GM15510 (cell line): ENCODE measurements around the gene TOX2.

Experiments
- POLR2A ChIP-seq: IDR thresholded peaks from 3 replicates; pipeline ENCODE4 v1.6.1; 2011; ENCODE audit warnings: borderline replicate concordance; ENCODE audit not compliant: insufficient read length; ENCODE audit errors: extremely low read depth

Gene TOX2

DNA sequence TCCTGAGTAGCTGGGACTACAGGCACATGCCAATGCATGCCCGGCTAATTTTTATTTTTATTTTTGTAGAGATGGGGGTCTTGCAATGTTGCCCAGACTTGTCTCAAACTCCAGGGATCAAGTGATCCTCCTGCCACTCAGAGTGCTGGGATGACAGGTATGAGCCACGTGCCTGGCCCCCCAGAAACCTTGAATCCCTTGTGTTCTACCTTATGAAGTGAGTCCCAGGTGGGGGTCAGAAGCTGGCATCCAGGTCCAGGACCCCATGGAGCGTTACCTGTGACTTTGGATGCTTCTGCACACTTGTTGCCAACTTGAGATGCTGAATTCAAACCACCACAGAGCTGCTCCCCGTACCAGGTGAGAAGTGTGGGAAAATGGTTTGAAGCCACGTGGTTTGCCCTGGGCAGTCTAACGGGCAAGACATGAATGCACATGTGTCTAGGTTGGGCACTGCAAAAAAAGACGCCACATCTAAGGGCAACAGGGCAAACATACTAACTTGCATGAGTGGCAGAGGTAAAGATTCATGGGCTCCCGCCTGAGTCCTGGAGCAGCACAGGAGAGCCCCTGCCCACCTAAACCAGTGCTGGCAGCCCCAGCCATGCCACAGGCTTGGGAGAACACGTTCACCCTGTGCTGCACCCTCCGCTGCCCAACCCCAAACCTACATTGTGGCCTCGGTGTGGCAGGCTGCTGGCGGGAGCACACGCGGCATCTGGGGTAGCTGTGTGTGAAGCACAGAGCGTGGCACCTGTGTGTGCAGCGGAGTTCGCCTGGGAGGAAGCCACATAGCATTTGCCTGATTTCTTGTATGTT lies 171.2 kb downstream of the TOX2 start:
- no peak for TF ChIP-seq POLR2A

DNA sequence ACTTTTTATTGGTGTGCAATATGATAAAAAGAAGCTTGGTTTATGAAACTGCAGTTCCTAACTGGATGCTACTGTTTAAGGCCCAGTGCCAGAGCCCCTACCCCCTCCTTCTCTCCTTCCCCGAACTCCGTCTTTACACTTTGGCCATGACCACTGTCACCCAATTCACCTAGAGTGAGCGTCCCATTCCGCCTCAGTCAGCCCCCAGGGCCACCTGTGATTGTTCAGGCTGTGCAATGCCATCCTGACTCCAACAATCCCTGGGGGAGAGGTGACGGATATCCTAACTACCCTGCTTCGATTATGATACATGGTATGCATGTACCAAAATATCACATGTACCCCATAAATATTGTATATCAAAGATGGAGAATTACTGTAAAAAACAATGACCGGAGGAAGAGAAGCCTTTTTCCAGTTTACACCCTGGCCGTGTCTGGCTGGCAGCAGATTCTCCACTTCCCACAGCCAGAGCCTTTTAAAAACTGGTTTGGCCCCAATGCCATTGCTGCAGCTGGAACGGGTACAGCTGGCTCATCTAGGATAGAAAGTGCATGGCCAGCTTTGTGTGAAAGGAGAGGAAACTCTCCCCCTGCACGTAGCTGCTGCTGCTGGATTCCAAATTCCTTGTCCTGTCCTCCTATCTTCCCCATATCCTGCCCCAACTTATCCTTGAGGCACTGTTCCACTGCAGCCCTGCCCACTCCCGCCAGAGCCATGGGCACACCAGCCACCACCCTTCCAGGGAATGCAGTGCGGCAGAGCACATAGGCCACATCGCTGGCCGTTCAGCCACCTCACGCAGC lies 172.6 kb downstream of the TOX2 start:
- no peak for TF ChIP-seq POLR2A

DNA sequence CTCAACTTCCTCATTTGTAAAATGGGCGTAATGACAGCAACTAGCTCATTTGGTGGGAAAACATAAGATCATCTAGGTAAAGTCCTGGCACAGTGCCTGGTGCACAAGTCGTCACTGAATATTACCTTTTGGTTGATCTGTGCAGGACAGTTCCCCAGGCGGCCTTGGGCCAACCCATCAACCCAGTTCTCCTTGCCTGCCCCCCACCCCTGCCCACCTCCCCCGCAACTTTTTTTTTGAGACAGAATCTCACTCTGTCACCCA lies 173.1 kb downstream of the TOX2 start:
- no peak for TF ChIP-seq POLR2A

DNA sequence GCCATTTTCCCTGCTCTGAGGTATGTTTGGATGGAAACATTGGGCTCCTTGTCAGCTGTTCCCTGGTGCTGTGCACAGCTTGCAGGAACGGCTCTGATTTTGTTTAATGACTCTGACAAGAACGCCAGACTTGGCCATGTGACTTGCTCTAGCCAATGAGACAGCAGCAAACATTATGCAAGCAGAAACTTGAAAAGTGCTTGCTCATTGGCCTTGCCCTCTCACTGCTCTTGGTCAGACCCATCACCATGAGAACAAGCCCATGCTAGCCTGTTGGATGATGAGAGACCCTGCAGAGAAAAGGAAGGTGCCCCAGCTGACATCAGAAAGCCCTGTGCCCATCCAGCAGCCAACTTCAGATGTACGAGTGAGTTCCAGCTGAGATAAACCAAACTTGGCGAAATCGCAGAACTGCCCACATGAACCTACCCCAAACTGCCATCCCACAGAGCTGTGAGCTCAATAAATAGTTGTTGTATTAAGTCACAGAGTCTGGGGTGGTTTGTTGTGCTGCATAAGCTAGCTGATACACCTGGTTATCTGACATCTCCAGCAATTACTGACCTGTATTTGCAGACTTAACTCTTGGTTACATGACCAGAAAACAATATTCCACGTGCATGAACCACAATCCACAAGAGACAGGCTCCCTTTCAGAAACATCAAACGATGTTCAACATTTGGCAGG lies 175.5 kb downstream of the TOX2 start:
- no peak for TF ChIP-seq POLR2A

DNA sequence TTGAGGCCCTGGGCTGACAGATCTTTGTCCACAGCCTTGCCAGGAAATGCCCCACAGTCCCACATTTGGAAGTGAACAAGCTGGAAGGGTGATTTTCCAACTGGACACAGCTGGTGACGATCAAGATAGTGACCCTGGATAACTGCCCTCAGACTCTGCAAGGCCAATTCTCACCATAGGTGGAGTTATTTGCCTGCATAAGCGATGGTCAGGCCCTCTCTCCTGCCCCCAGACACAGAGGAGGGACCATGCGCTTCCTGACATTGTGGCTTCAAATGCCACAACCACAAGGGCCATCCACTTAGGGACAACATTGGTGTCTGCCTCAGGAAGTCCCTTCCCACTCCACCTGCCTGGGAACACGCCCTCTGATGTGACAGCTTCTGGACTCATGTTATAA lies 176.4 kb downstream of the TOX2 start:
- no peak for TF ChIP-seq POLR2A

DNA sequence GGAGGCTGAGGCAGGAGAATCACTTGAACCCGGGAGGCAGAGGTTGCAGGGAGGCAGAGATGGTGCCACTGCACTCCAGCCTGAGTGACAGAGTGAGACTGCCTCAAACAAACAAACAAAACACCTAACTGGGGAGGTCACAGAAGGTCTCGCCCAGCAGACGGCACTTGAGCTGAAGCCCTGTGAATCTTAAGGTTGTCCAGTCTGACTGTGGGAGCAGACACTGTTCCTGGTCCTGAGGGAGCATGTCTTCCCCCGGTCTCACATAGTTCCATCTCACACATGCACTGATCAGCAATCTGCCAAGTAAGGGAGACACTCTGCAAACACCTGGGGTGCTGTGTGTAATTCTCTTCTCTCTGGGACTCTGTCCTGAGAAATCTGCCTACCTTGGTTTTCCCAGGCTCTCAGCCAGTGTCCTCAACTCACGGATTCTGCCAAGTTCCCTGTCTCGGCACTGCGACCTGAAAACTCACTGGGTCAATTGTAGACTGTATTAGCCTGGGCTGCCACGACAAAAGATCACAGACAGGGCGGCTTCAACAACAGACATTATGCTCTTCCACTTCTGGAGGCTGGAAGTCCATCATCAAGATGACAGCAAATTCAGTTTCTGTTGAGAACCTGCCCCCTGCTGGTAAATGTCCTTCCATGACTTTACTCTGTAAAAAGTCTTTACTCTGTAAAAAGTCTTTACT lies 178.0 kb downstream of the TOX2 start:
- no peak for TF ChIP-seq POLR2A

DNA sequence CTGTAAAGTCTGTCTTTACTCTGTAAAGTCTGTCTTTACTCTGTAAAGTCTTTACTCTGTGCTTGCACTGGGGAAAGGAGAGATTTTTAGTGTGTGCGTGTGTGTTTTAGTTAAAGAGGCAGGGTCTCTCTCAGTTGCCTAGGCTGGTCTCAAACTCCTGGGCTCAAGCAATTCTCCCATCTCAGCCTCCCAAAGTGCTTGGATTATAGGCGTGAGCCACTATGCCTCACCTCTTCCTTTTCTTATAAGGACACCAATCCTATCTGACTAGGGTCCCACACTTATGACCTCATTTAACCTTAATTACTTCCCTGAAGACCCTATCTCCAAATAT lies 178.6 kb downstream of the TOX2 start:
- no peak for TF ChIP-seq POLR2A

DNA sequence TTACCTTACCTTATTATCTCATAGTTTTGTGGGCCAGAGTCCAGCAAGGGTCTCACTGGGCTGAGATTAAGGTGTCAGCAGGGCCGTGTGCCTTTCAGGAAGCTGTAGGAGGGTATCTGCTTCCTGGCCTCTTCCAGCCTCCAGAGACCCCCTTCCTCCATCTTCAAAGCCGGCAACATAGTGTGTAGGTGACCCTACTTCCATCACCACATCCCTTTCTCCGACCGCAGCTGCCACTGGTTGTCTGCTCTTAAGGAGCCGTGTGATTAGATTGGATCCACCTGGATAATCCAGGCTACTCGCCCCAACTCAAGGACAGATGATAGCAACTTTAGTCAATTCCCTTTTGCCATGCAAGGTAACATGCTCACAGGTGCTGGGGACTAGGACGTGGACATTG lies 181.2 kb downstream of the TOX2 start:
- no peak for TF ChIP-seq POLR2A

DNA sequence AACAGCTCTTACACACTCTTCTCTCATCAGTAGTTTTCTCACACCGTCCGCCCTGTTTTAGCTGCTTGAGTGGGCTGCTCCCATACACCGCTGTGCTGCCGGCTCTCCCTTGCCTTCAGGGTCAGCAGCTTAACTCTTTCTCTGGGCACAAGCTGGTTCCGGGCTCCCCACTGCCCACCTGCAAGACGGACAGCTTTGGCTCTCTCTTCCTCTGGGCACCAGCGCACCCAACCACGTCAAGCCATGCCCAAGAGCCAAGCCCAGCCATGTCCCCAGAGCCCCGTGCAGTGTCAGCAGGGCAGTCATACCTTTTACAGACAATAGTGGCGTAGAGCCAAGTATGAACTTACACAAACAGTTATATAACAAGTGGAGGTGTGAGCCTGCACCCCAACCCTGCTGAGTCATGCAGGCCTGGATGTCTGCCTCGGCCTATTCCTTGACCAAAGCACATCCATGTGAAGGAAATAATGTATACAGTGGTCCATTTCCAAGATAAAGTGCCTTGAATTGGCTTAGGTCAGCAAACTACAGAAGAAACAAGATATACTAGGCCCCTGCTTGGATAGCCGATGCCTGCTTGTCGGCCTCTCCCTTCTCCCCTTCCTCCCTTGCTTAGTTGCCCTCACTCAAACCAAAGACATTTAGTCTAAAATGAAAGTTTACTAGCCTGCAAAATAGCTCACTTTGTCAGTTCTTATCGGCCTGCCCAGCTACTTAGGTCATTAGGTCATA lies 183.0 kb downstream of the TOX2 start:
- TF ChIP-seq POLR2A: no peak

DNA sequence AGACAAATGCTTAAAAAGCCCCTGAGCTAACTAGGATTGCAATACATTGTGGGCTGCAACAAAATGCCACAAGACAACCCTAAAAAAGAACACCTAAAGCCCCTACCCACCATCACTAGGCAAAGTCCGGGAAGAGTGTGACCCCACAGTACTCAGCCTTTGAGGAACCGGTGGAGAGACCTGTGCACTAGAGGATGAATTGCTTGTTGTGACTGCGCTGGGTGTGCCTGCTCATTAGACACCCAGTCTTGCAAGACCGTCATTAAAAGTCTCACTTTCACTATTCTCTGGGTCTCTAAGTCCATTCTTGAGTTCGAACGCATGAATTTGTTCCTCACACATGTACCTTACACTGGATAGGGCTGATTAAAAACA lies 183.6 kb downstream of the TOX2 start:
- TF ChIP-seq POLR2A: no peak

DNA sequence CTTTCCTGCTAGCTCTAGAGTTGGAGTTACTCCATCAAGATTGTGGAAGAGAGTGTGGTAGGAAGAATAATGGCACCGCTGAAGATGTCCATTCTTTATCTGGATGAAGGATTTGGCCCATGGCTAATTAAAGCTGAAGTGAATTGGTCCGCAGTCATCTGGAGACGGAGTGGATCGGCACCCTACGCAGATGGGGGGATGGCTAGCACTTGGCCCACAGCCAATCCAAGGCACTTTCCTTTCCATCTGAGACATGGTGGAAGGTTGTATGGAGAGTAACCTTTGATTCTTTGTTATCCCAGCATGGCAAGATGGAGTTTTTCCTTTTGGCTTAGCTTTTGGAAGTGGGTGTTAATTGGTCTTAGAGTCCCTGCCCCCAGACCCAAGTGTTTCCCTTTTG lies 184.0 kb downstream of the TOX2 start:
- no peak for TF ChIP-seq POLR2A

DNA sequence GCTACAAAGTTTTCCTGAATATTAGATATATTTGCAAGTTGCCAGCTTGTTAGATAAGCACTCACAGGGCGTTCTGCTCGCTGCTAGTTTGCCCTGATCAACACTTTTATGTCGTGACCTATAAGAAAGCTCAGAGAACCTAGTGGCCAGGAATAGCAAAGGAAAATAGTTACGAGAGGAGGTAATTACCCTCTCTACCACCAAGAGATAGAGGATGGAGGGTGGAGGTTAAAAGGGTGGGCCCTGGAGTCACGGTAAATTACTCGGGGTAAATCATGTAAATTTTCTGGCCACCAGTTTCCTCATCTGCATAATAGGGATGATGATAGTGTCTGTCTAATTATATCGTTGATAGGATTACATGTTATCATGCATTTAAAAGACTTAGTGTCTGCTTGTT lies 185.2 kb downstream of the TOX2 start:
- no peak for TF ChIP-seq POLR2A

DNA sequence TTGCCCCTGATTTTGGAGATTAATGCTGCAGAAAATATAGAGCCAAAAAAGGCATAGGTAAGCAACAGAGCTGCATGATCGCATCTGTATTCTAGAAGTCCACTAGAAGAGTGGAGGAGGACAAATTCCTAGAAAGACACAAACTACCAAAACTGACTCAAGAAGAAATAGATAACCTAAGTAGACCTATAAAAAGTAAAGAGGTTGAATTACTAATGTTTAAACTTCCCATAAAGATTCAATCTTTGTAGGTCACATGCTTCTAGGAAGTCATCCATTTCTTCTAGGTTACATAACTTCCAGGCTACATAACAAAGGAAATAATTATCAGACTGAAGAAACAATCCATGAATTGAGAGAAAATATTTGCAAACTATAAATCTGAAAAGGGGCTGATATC lies 187.9 kb downstream of the TOX2 start:
- TF ChIP-seq POLR2A: no peak

DNA sequence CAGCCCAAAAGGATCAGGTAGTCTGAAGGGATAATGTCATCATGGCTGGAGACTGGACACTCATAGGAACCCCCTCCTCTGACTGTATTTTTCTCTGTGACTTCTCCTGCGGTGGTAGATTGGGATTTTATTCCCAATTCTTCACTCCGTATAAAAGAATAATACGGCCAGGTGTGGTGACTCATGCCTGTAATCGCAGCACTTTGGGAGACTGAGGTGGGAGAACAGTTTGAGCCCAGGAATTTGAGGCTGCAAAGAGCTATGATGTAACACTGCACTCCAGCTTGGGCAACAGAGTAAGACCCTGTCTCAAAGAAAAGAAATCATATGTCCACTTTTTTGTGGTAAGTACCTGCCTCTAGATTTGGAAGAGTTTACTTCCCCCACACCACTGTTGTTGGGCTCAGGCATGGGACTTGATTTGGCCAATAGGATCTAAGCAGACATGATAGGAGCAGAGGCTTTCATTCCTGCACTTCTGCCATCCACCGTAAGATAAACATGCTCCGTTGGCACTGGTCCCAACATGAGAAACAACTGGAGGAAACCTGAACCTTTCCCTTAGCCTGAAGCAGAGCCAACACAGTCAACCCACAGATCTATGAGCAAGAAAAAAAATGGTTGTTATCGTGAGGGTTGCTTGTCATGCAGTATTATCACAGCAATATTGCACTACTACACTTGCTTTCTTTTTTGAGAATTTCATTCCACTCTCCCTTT lies 190.3 kb downstream of the TOX2 start:
- no peak for TF ChIP-seq POLR2A
